Stimulated activated CD8-positive, alpha-beta memory T cell treated with anti-CD3 and anti-CD28 coated beads, Interleukin-4, amount 100 ng/mL, for 24 hours (primary cell): ENCODE data around the gene C8A.
A peak's percentile ranks its signal among the peaks of the same experiment; 100 is the strongest.

ENCODE experiments used
- DNase-seq: peaks from one replicate; pipeline ENCODE4 v3.0.0-alpha.2; 2020; ENCODE audit warnings: low read depth

C8A gene

DNA sequence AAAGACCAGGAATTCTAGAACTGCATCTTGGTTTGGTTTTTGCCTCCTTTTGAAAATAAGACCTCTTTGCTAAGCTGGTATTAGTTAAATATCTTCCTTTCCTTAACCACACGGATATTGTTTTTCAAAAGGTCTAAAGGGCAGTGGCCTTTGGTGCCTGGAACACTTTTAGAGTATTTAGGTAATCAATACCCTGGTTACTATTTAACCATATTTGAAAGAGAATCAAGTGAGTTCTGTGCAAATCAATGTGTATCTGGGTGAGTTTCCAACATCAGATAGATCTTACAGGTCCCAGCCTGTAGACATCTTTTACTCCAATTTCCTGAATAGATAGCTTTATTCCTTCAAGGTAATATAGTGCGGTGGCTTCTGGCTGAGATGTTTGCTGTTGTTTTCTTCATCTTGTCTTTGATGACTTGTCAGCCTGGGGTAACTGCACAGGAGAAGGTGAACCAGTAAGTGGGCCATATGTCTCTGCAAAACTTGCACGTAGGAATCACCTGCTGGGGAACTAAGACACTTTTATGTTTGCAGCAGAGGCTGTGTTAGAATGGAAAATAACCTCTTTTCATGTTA is at the start of gene C8A:
Gene C8A, plus strand, starts transcription at position 277 of the 579 bp plus-strand sequence. Its CDS starts 105 bp downstream, at position 382.
- DNase-seq: no peak

- no peak for DNase-seq
These were observed 47.8 kb upstream of the C8A start for GRCh38 chr1:56806804-56807203.

GRCh38 chr1:56808410-56808809 is 46.2 kb upstream of the C8A start:
- DNase-seq: no peak

- DNase-seq: no peak
These were observed 43.3 kb upstream of the C8A start for GRCh38 chr1:56811331-56811730.

- DNase-seq: no peak
These were observed 40.4 kb upstream of the C8A start for GRCh38 chr1:56814205-56814604.

DNA sequence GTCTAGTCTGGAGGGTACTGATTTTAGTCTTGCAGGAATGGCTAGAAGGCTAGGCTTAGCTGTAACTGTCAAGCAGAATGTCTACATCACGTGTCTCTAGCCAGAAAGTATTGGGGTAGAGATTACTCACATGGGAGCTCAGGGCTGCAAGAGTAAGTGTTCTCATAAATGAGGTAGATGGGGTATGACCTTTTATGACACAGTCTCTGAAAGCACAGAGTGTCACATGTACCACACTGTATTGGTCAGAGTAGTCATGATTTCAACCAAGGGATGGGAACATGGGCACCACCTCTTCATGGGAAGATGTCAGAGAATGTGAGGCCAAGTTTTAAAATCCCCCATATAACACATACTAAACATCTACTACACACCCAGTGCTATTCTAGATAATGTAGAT is 38.3 kb upstream of the C8A start:
- DNase-seq: no peak

DNA sequence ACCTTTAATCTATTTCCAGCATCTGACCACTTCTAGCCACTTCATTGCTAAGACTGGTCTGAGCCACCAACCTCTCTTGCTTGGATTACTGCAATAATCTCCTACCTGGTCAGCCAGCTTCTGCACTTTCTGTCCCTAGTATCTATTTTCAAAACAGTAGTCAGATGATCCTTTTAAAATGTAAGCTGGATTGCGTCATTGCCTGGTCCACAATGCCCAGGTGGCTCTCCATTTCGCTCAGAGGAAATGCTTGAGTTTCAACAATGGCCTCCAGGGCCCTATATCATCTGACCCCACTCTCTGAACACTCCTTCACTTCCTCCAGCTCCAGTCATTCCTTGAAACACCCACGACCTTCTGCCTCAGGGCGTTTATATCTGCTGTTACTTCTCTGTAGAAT is 37.7 kb upstream of the C8A start:
- DNase-seq: no peak

GRCh38 chr1:56817716-56818463 is 36.7 kb upstream of the C8A start:
- no peak for DNase-seq

- DNase-seq: no peak
These were observed 35.2 kb upstream of the C8A start, which contains the start of gene FYB2 for GRCh38 chr1:56819387-56819899. FYB2 (minus strand) TSS chr1:56819404; CDS start chr1:56819290, 114 bp downstream.

GRCh38 chr1:56820755-56821461 is 33.7 kb upstream of the C8A start:
- peak; percentile 59 for DNase-seq

DNA sequence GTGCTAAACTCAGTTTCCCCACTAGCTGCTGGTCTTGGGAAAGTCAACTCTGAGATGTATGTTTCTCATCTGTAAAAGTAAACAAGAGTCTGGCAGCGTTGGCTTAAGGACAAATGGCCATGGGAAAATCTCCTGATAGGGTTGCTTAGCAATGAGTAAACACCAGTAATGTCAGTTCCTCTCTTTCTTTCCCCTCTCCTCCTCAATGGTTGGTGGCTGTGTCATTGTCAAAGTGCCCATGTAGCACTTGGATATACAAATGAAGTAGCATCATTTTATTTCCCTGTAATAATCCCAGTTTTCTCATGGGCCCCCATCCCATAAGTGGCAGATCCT is 33.2 kb upstream of the C8A start:
- DNase-seq: no peak

DNA sequence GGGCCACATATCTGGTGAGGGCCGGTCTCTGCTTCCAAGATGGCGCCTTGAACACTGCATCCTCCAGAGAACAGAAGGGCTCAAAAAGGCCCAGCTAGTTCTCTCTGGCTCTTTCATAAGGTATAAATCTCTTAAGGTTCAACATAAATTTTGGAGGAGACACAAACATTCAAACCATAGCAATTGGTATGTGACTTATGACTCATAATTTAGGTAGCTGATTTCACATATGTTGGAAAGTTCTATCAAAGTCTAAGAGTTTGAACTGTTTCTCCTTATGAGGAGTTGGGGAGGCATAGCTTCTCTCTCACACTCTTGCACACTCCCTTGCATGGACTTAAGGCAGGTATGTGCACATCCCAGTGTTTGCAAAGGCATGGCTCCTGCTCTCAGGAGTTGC is 30.3 kb upstream of the C8A start:
- DNase-seq: no peak

GRCh38 chr1:56824938-56825337 is 29.7 kb upstream of the C8A start:
- no peak for DNase-seq

GRCh38 chr1:56825436-56825835 is 29.2 kb upstream of the C8A start:
- DNase-seq: no peak

- no peak for DNase-seq
These were observed 26.9 kb upstream of the C8A start for GRCh38 chr1:56827711-56828110.

DNA sequence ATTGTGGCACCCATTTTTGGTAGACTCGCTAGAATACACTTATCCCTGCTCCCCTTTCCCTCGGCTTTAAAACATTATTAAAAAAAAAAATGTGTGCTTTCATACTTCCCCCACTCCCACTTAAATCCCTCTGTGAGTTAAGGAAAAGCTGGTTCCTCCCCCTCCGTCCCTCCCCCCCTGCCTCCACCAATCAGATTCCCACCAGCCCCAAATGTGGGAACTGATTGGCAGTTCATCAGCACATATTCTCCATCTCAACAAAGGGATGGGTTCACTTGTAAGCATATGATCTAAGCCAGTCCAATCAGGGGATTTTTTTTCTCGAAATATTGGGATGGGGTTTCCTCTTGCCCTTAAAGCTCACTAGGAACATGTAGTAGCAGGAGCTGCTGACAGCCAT is 24.5 kb upstream of the C8A start:
- DNase-seq: no peak

DNA sequence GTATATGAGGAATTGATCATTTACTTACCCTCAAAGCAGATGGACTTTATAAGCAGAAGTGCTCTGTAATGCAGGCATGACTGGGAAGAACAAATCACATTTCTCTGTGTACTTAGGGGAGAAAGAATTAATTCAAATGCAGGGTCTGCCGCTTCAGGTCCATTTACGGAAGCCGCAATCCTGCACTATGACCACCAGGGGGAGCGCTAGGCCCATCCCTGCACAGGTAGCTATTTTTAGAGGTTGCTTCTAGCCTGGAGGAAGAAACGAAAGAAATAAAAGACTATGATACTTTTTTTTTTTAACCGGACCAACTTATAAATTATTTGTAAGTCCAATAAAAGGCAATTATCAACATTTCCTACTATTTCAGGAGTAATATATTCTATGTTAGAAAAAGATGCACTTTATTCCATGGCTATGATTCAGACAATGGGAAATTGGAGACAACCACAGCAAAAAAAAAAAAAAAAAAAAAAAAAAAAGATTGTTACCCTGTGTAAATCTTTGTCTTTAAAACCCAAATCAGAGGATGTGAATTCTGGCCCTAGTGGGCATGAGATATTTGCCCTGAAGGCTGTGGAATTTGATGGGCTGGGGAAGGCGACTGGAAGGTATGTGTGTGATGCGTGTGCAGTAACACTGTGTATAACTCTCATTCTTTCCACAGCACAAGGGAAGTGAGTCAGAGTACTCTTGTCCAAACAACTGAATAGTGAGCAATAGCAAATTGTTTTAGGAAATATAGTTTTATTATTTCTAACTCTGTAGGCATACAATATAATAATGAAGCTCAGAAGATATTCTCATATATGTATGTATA is 22.5 kb upstream of the C8A start:
- peak; percentile 38 for DNase-seq

DNA sequence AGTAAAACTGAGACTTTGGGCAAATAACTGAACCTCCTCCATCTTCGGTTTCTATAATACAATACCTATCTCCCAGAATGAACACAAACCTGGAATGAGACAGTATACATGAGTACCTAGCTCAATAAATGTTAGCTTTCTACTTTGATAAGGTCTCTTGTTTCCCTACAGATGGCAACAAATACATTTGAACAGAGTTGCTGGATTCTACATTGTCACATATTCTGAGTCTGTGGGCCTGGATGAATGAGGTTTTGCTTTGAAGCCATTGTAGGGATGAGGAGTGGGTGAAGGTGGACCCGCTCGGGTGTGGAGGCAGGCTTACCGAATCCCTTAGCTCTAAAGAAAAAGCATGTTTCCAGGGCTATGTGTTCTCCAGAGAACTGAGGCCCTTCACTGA is 21.5 kb upstream of the C8A start:
- DNase-seq: no peak

DNA sequence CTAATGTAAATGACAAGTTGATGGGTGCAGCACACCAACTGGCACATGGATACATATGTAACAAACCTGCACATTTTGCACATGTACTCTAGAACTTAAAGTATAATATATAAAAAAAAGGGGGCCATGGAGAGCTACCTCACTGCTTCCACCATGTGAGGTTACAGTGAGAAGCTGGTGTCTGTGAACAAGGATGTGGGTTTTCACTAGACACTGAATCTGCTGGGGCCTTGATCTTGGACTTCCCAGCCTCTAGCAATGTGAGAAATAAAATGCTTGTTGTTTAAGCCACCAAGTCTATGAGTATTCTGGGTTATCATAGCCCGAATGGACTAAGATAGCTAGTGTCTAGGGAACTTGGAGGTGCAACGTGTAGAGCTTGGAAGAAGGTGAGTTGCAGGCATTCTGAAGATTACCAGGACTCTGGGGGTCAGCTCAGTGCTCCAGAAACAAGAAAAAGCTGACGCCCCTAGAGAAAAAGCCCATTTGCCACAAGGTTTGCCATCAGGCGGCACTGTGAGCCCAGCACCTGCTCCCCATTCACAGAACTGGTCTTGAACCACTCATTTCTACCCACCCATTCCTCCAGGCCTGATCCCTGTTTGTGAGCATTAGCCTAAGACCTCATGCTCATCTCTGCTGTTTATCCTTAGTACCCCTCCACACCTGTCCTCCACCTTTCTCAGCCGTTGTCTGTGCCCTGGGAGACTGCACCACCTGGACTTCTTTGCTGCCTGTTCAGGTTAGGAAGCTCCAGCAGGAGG is 20.3 kb upstream of the C8A start:
- DNase-seq: no peak

- DNase-seq: no peak
These were observed 18.9 kb upstream of the C8A start for GRCh38 chr1:56835657-56836056.

GRCh38 chr1:56836359-56836758 is 18.2 kb upstream of the C8A start:
- no peak for DNase-seq
